ENCODE results near the gene ZNF423.
A peak's percentile ranks its signal among the peaks of the same experiment; 100 is the strongest.

ZNF423 gene

GRCh38 chr16:49636608-49637007 lies 219.3 kb downstream of the ZNF423 start:
- no peak for DNase-seq

GRCh38 chr16:49635591-49636581 lies 220.0 kb downstream of the ZNF423 start:
- no peak for DNase-seq

GRCh38 chr16:49635009-49635350 lies 220.9 kb downstream of the ZNF423 start:
- no peak for DNase-seq

GRCh38 chr16:49634235-49635008 lies 221.5 kb downstream of the ZNF423 start:
- DNase-seq, result no peak

- no peak for DNase-seq
These were observed 223.1 kb downstream of the ZNF423 start for GRCh38 chr16:49632795-49633184.

GRCh38 chr16:49632086-49632794 lies 223.7 kb downstream of the ZNF423 start:
- DNase-seq, result peak; percentile 20

- DNase-seq, result no peak
These were observed 224.5 kb downstream of the ZNF423 start for GRCh38 chr16:49631187-49632041.

GRCh38 chr16:49630783-49631182 lies 225.1 kb downstream of the ZNF423 start:
- no peak for DNase-seq

GRCh38 chr16:49629851-49630250 lies 226.1 kb downstream of the ZNF423 start:
- no peak for DNase-seq

- DNase-seq, result no peak
These were observed 227.8 kb downstream of the ZNF423 start for GRCh38 chr16:49628148-49628547.

GRCh38 chr16:49625311-49626065 lies 230.4 kb downstream of the ZNF423 start:
- no peak for DNase-seq

GRCh38 chr16:49623501-49624266 lies 232.2 kb downstream of the ZNF423 start:
- DNase-seq, result no peak

- DNase-seq, result no peak
These were observed 233.2 kb downstream of the ZNF423 start for GRCh38 chr16:49622421-49623402.

- DNase-seq, result no peak
These were observed 233.9 kb downstream of the ZNF423 start for GRCh38 chr16:49622084-49622390.

GRCh38 chr16:49621241-49622083 lies 234.4 kb downstream of the ZNF423 start:
- no peak for DNase-seq

- no peak for DNase-seq
These were observed 235.1 kb downstream of the ZNF423 start for GRCh38 chr16:49620869-49621240.

- DNase-seq, result no peak
These were observed 235.6 kb downstream of the ZNF423 start for GRCh38 chr16:49620158-49620868.

- no peak for DNase-seq
These were observed 236.1 kb downstream of the ZNF423 start for GRCh38 chr16:49619811-49620157.

All from NCI-H2171 treated with DMSO at 0.1 percent for 48 hours (cell line).